Gastroesophageal sphincter (tissue), 4 donors: Measurements from ENCODE around the gene PCDH9. TPM values are rescaled to one million over a fixed set of nuclear protein-coding genes. Genes with fewer than 3 reads are reported as not detected.

Experiments
- ATAC-seq: fragments of 150-250 bp; one replicate; pipeline ENCODE4 v1.9.1; 2016; ENCODE audit warnings: mild to moderate bottlenecking, moderate library complexity
- H3K27ac ChIP-seq, 4 donors: fragments of 200-600 bp; sonication (generic) in 3 of 4; 1 replicate in 3 of 4; 2 replicates in 1 of 4; pipeline ENCODE4 v1.5.1; 2016 to 2019
- H3K27me3 ChIP-seq: fragments of 200-600 bp; sonication (generic); one replicate; pipeline ENCODE4 v1.5.1; 2019
- H3K36me3 ChIP-seq, 2 donors: fragments of 200-600 bp; sonication (generic); one replicate each; pipeline ENCODE4 v1.5.1; 2019; ENCODE audit warnings: control low read depth in 1 of 2
- H3K4me1 ChIP-seq, 3 donors: fragments of 200-600 bp; sonication (generic); 1 replicate in 2 of 3; 2 replicates in 1 of 3; pipeline ENCODE4 v1.5.1; 2016 to 2019; ENCODE audit warnings: control low read depth in 2 of 3
- H3K4me3 ChIP-seq, 2 donors: fragments of 200-600 bp; sonication (generic); one replicate each; pipeline ENCODE4 v1.5.1; 2019; ENCODE audit warnings: mild to moderate bottlenecking in 1 of 2, moderate library complexity in 1 of 2
- H3K9me3 ChIP-seq, 3 donors: fragments of 200-600 bp; sonication (generic); one replicate each; pipeline ENCODE4 v1.5.1; 2017 to 2019; ENCODE audit warnings: control low read depth in 2 of 3
- EP300 ChIP-seq: sonication (generic); formaldehyde crosslinking; IDR thresholded peaks from one replicate; pipeline ENCODE4 v1.6.1; 2017; ENCODE audit warnings: antibody characterized with exemption, mild to moderate bottlenecking
- POLR2A ChIP-seq, 2 donors: fragments of 450-650 bp; IDR thresholded peaks; one replicate each; pipeline ENCODE4 v1.6.1; 2017; ENCODE audit warnings: antibody characterized with exemption in 2 of 2, mild to moderate bottlenecking in 2 of 2, moderate library complexity in 1 of 2
- POLR2AphosphoS5 ChIP-seq: sonication (generic); formaldehyde crosslinking; IDR thresholded peaks from one replicate; pipeline ENCODE4 v1.6.1; 2017; ENCODE audit warnings: antibody characterized with exemption
- WGBS, 2 donors: methylation state at CpG; one replicate each; pipeline ENCODE4 v1.1.5; 2018; ENCODE audit warnings: low coverage in 1 of 2; 5-methylcytosine and 5-hydroxymethylcytosine counted together
- total RNA-seq, 4 donors: library from RNA; depleted of rRNA; stranded (reverse); fragments of >200 nt; gene quantifications; one replicate each; pipeline ENCODE4 v1.1.0, GENCODE V29; 2016
- TF ChIP-seq, protein P1 (sequence below), 4 experiments: fragments of 200-600 bp in 2 of 4; fragments of 450-650 bp in 2 of 4; sonication (generic) in 1 of 4; IDR thresholded peaks; one replicate each; pipeline ENCODE4 v1.5.1; 2017 to 2019; ENCODE audit warnings: antibody characterized with exemption in 4 of 4, mild to moderate bottlenecking in 2 of 4, moderate library complexity in 2 of 4

The PCDH9 gene
- total RNA-seq, 4 donors from 2014 or later: 52.9 to 141 (median 56.5) TPM

DNA sequence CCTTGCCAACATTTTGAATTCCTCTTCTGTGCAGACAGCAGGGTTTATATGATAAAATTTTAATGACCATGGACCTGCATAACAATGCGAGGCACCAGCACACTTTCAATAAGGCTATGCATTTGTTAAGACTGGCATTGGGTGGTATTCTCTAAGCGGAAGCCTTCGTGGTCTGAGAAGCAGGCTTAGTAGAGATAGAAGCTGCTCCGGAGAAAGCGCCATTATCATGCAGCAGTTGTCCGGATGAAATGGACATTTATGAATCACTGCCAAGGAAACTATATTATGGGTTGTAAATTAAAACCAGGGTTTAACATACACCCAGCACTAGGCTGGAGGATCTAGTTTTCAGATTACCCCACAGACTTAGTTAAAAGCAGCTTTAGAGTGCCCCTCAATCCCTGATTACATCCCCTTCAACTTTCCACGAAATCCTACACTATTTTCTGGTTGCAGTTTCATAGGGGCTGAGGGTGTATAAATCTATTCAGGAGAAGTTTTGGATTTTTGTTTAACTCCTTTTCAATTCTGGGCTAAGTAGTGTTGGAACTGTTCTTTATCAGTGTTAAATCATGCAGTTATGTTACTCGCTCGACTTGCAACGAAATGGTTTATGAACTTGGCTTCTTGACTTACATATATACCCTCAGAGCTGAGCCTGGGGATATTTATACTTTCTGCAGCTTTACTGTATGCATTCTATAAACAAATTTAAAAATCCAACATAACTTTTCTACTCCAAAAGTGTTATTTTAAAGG is 193.3 kb downstream of the PCDH9 start:
- 72 to 89% methylated on average over 8 to 10 of the region's 10 CpGs for WGBS, 2 donors
- Histone ChIP-seq H3K27me3 (no peaks in the 10 kb centered on the region), H3K27ac (no peak overlapping the region), H3K36me3 (no peaks in the 10 kb centered on the region), H3K4me1 (no peaks in the 10 kb centered on the region), H3K4me3 (no peak overlapping the region), H3K9me3 (no peaks in the 10 kb centered on the region)
- TF ChIP-seq POLR2A (IDR thresholded peaks at IDR 0.05): no peak
- TF ChIP-seq POLR2AphosphoS5: no peak
- TF ChIP-seq, protein P1, sequence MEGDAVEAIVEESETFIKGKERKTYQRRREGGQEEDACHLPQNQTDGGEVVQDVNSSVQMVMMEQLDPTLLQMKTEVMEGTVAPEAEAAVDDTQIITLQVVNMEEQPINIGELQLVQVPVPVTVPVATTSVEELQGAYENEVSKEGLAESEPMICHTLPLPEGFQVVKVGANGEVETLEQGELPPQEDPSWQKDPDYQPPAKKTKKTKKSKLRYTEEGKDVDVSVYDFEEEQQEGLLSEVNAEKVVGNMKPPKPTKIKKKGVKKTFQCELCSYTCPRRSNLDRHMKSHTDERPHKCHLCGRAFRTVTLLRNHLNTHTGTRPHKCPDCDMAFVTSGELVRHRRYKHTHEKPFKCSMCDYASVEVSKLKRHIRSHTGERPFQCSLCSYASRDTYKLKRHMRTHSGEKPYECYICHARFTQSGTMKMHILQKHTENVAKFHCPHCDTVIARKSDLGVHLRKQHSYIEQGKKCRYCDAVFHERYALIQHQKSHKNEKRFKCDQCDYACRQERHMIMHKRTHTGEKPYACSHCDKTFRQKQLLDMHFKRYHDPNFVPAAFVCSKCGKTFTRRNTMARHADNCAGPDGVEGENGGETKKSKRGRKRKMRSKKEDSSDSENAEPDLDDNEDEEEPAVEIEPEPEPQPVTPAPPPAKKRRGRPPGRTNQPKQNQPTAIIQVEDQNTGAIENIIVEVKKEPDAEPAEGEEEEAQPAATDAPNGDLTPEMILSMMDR (IDR thresholded peaks at IDR 0.05): no peak
- TF ChIP-seq EP300: no peak
- ATAC-seq: no peak

DNA sequence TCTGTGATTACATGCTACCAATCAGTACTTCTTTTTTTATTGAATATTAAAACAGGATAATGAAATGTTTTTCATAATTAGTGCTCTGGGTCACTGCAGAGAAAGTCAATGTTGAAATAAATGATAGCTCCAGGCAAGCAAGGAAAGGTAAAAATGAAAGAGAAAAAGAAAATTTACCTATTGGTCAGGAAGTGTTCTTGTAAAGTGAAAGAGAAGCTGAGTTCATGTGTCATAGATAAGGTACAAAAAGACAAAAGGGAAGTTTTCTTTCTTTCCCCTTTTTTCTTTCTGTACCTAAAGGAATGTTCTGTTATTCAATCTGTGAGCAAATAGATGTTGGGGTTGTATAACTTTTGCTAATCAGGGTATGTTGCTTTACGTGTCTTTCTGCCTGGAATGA is 197.0 kb downstream of the PCDH9 start:
- 83% methylated on average over 1 of the region's 1 CpG; no CpG with 5 or more reads in 1 of the 2 donors for WGBS, 2 donors
- Histone ChIP-seq H3K27me3 (no peaks in the 10 kb centered on the region), H3K36me3 (no peaks in the 10 kb centered on the region), H3K4me1 (no peaks in the 10 kb centered on the region), H3K4me3 (no peak overlapping the region), H3K27ac (no peak overlapping the region), H3K9me3 (no peaks in the 10 kb centered on the region)
- TF ChIP-seq, protein P1 (IDR thresholded peaks at IDR 0.05): no peak
- no peak for ATAC-seq

DNA sequence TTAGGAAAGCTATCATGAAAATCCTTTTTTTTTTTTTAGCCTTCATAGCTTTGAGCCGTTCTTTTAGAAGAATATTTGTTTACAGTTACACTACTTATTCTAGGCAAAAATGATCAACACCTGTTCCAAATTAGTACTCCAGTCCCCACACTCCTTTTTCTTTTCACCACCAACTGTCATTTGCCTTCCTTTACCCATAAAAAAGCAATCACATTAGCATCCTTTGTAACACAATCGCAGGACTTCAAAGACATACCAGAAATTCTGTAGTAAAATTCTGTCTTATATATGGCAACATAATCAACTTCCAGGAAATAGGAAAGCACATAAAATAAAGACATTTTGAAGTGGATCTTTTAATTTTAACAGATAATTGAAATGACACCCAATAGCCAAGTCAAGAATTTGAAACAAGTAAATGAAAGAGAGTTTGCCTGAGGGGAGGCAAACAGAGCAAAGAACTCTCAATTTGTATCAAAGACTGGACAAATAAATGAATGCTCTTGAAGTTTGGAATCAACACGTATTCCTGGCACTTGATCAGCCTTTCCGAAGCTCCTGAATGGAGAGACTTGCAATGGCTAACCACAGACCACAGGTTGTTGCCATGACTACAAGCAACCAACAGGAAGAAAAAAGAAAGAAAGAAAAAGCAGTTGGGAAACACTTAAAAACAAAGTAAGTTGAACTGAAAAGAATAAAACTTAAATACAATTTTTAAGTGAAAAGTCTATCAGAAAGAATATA is 206.8 kb downstream of the PCDH9 start:
- no peaks in the 10 kb centered on the region for H3K9me3 ChIP-seq
- H3K4me1 ChIP-seq: no peaks in the 10 kb centered on the region
- H3K4me3 ChIP-seq: no peak overlapping the region
- no peak overlapping the region for H3K27ac ChIP-seq
- TF ChIP-seq, protein P1 (IDR thresholded peaks at IDR 0.05): no peak
- TF ChIP-seq POLR2AphosphoS5 (no peak), POLR2A (IDR thresholded peaks at IDR 0.05) (no peak), EP300 (no peak)
- no peaks in the 10 kb centered on the region for H3K27me3 ChIP-seq
- no peak for ATAC-seq
- H3K36me3 ChIP-seq: no peaks in the 10 kb centered on the region
- 37 to 47% methylated on average over 3 to 4 of the region's 4 CpGs for WGBS, 2 donors

DNA sequence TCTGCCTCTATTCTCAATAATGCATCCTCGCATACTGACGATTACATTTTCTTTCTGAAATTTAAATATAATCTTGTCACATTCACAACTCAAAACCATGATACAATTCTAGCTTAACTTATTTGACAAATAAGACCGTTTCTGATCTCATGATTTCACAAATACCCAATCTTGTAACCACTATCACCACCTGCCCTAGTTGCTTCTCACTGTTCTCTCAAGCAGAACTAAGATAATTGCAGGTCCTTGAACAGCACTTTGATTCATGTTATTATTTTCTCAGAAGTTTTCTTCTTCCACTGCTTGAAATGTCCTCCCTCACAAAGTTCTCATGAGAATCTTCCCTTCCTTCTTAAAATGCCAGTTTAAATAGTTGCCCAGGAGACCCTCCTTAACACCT is 211.4 kb downstream of the PCDH9 start:
- no peak overlapping the region for H3K4me3 ChIP-seq
- no peaks in the 10 kb centered on the region for H3K36me3 ChIP-seq
- no peaks in the 10 kb centered on the region for H3K27me3 ChIP-seq
- H3K27ac ChIP-seq: no peak overlapping the region
- no peaks in the 10 kb centered on the region for H3K9me3 ChIP-seq
- no peaks in the 10 kb centered on the region for H3K4me1 ChIP-seq
- 95 to 97% methylated on average over 3 of the region's 3 CpGs for WGBS, 2 donors
- TF ChIP-seq, protein P1 (IDR thresholded peaks at IDR 0.05): no peak
- TF ChIP-seq EP300: no peak
- TF ChIP-seq POLR2AphosphoS5: no peak
- no peak for TF ChIP-seq POLR2A (IDR thresholded peaks at IDR 0.05)
- no peak for ATAC-seq

DNA sequence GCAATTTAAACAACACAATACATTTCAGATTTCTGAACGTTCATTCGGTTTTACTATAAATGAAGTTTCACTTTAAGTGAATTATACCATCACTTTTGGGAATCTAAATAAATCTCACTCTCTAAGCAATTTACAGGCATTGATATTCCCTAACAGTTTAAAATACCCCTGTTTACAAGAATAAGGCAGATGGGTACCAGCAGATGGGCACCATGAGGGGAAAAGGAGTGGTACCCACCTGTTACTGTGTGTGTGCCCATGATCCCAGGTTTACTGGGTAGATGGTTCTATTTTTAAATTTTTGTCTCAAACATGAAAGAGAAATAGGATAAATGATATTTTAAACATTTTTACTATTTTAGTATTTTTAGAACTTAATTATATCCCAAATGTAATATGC is 212.9 kb downstream of the PCDH9 start:
- ATAC-seq: no peak
- no peak overlapping the region for H3K4me3 ChIP-seq
- TF ChIP-seq POLR2A (IDR thresholded peaks at IDR 0.05) (no peak), POLR2AphosphoS5 (no peak), EP300 (no peak)
- TF ChIP-seq, protein P1 (IDR thresholded peaks at IDR 0.05): no peak
- H3K27me3 ChIP-seq: no peaks in the 10 kb centered on the region
- WGBS, 2 donors: 64 to 86% methylated on average over 2 of the region's 2 CpGs
- no peaks in the 10 kb centered on the region for H3K36me3 ChIP-seq
- H3K27ac ChIP-seq: no peak overlapping the region
- H3K4me1 ChIP-seq: no peaks in the 10 kb centered on the region
- H3K9me3 ChIP-seq: no peaks in the 10 kb centered on the region
